WTC11 (cell line): ENCODE data around the gene SMARCA2. TPM values are rescaled to one million over a fixed set of nuclear protein-coding genes. Genes with fewer than 3 reads are reported as not detected.

Source experiments
- ATAC-seq: fragments of 200-7000 bp; cut with Tn5 transposase; 2 replicates; pipeline ENCODE4 v1.10.0; 2021; ENCODE audit warnings: mild to moderate bottlenecking, moderate library complexity
- CTCF ChIA-PET: fragments of 300-600 bp; sonication (Branson Sonifier 250); formaldehyde crosslinking; loops from one replicate; lab custom pipeline; 2021; ENCODE audit warnings: antibody characterized with exemption; lab: Charles Lee
- POLR2A ChIA-PET: fragments of 350-600 bp; sonication (Branson Sonifier 250); formaldehyde crosslinking; loops from one replicate; lab custom pipeline; 2021; ENCODE audit warnings: antibody characterized with exemption; lab: Charles Lee
- DNase-seq: peaks from one replicate; pipeline ENCODE4 v3.0.0; 2021; ENCODE audit warnings: low spot score
- H3K27ac Mint-ChIP-seq: 2 replicates; pipeline ENCODE4 v1.8.0; 2021; ENCODE audit warnings: mixed read lengths
- H3K27me3 Mint-ChIP-seq: 2 replicates; pipeline ENCODE4 v1.8.0; 2021; ENCODE audit warnings: low read depth, mild to moderate bottlenecking, moderate library complexity, mixed read lengths
- H3K36me3 Mint-ChIP-seq: 2 replicates; pipeline ENCODE4 v1.8.0; 2021; ENCODE audit warnings: mixed read lengths
- H3K4me1 Mint-ChIP-seq: 2 replicates; pipeline ENCODE4 v1.8.0; 2022; ENCODE audit warnings: mixed read lengths
- H3K4me3 Mint-ChIP-seq: 2 replicates; pipeline ENCODE4 v1.8.0; 2021; ENCODE audit warnings: mild to moderate bottlenecking, moderate library complexity, mixed read lengths
- H3K9me3 Mint-ChIP-seq: 2 replicates; pipeline ENCODE4 v1.8.0; 2021; ENCODE audit warnings: mixed read lengths
- AR ChIP-seq: fragments of 250-450 bp; sonication (Bioruptor Pico); IDR thresholded peaks from 2 replicates; pipeline ENCODE4 v1.9.0; 2021; ENCODE audit warnings: mild to moderate bottlenecking
- ATF1 ChIP-seq: sonication (generic); formaldehyde crosslinking; IDR thresholded peaks from 2 replicates; pipeline ENCODE4 v1.8.1; 2023; ENCODE audit warnings: mild to moderate bottlenecking, moderate library complexity, missing genetic modification reagents
- ATF2 ChIP-seq: sonication (generic); formaldehyde crosslinking; IDR thresholded peaks from 2 replicates; pipeline ENCODE4 v1.8.1; 2022; ENCODE audit warnings: low read depth, missing genetic modification reagents, borderline replicate concordance
- CBFB ChIP-seq: sonication (generic); formaldehyde crosslinking; IDR thresholded peaks from 2 replicates; pipeline ENCODE4 v1.8.1; 2022; ENCODE audit warnings: mild to moderate bottlenecking, low read depth, missing genetic modification reagents
- E2F5 ChIP-seq: sonication (generic); formaldehyde crosslinking; IDR thresholded peaks from 2 replicates; pipeline ENCODE4 v1.8.1; 2022; ENCODE audit warnings: mild to moderate bottlenecking, moderate library complexity, missing genetic modification reagents
- HMGXB4 ChIP-seq: sonication (generic); formaldehyde crosslinking; IDR thresholded peaks from 2 replicates; pipeline ENCODE4 v1.8.1; 2023; ENCODE audit warnings: mild to moderate bottlenecking, moderate library complexity, missing genetic modification reagents
- MLX ChIP-seq: sonication (generic); formaldehyde crosslinking; IDR thresholded peaks from 2 replicates; pipeline ENCODE4 v1.8.1; 2023; ENCODE audit warnings: mild to moderate bottlenecking, missing genetic modification reagents, moderate library complexity
- PRDM15 ChIP-seq: sonication (generic); formaldehyde crosslinking; IDR thresholded peaks from 2 replicates; pipeline ENCODE4 v1.8.0; 2022; ENCODE audit warnings: missing genetic modification reagents
- PRRX2 ChIP-seq: fragments of 250-450 bp; sonication (Bioruptor Pico); IDR thresholded peaks from 2 replicates; pipeline ENCODE4 v1.8.0; 2021; ENCODE audit warnings: mild to moderate bottlenecking
- TEAD4 ChIP-seq: sonication (generic); formaldehyde crosslinking; IDR thresholded peaks from 2 replicates; pipeline ENCODE4 v1.8.0; 2022; ENCODE audit warnings: mild to moderate bottlenecking, missing genetic modification reagents
- USF1 ChIP-seq: sonication (generic); formaldehyde crosslinking; IDR thresholded peaks from 2 replicates; pipeline ENCODE4 v1.8.0; 2022; ENCODE audit warnings: mild to moderate bottlenecking, missing genetic modification reagents
- ZNF121 ChIP-seq: sonication (generic); formaldehyde crosslinking; IDR thresholded peaks from 2 replicates; pipeline ENCODE4 v1.8.0; 2023; ENCODE audit warnings: missing genetic modification reagents
- ZNF232 ChIP-seq: sonication (generic); formaldehyde crosslinking; IDR thresholded peaks from 2 replicates; pipeline ENCODE4 v1.8.0; 2022; ENCODE audit warnings: mild to moderate bottlenecking, missing genetic modification reagents
- ZNF396 ChIP-seq: fragments of 250-450 bp; sonication (Bioruptor Pico); IDR thresholded peaks from 2 replicates; pipeline ENCODE4 v1.8.0; 2021; ENCODE audit warnings: mild to moderate bottlenecking, moderate library complexity, borderline replicate concordance
- ZNF532 ChIP-seq: fragments of 250-450 bp; sonication (Bioruptor Pico); IDR thresholded peaks from 2 replicates; pipeline ENCODE4 v1.9.0; 2021; ENCODE audit warnings: mild to moderate bottlenecking, borderline replicate concordance
- ZSCAN18 ChIP-seq: fragments of 250-450 bp; sonication (Bioruptor Pico); IDR thresholded peaks from 2 replicates; pipeline ENCODE4 v2.1.2; 2022; ENCODE audit warnings: mild to moderate bottlenecking, moderate library complexity
- total RNA-seq: library from RNA; stranded (reverse); gene quantifications from 3 replicates; pipeline ENCODE4 v1.2.3, GENCODE V29; 2021

The SMARCA2 gene
- total RNA-seq, 1 experiment from 2014 or later, result 20.3 TPM

GRCh38 chr9:2127486-2127885, 112.3 kb downstream of the SMARCA2 start (continued):
- TF ChIP-seq E2F5, result no peak
- no peak for TF ChIP-seq PRDM15 (CRISPR knock-in tag)
- TF ChIP-seq ZNF396 (CRISPR knock-in tag), result no peak
- no peak for TF ChIP-seq ZNF232 (CRISPR knock-in tag)
- no peak for TF ChIP-seq ZNF532 (CRISPR knock-in tag)
- TF ChIP-seq USF1, result no peak

GRCh38 chr9:2128141-2128540, 113.0 kb downstream of the SMARCA2 start:
- Mint-ChIP-seq H3K4me1 (0 out of 2 replicates have a peak, but pooled peaks cover 4% of the 10 kb centered on the region), H3K4me3 (no peak overlapping the region), H3K27me3 (no peaks in the 10 kb centered on the region; the same call in 1 of the 2 replicates), H3K27ac (no peak overlapping the region), H3K36me3 (no peaks in the 10 kb centered on the region), H3K9me3 (no peaks in the 10 kb centered on the region)
- DNase-seq (no peak), ATAC-seq (no peak)
- POLR2A ChIA-PET, result interaction anchor here (0.7 kb wide), 1 partner anchor 65 kb away, joined by 4 read pairs; no protein-coding TSS in a partner anchor
- TF ChIP-seq AR (CRISPR knock-in tag), result no peak
- TF ChIP-seq HMGXB4 (CRISPR knock-in tag), result no peak
- TF ChIP-seq TEAD4, result no peak
- TF ChIP-seq ZNF121 (CRISPR knock-in tag), result no peak
- TF ChIP-seq MLX (CRISPR knock-in tag), result no peak
- no peak for TF ChIP-seq CBFB (CRISPR knock-in tag)
- no peak for TF ChIP-seq PRRX2 (CRISPR knock-in tag)
- no peak for TF ChIP-seq ZSCAN18 (CRISPR knock-in tag)
- TF ChIP-seq ATF1 (CRISPR knock-in tag), result no peak
- TF ChIP-seq ATF2, result no peak
- CTCF ChIA-PET, result no interaction called here
